Erythroblast (primary cell): ENCODE results near the gene PAQR4.

Experiments
- GATA1 ChIP-seq: IDR thresholded peaks from 2 replicates; pipeline ENCODE4 v1.6.1; 2011; ENCODE audit warnings: low read depth, mild to moderate bottlenecking, control low read depth, low read length, moderate library complexity
- POLR2A ChIP-seq: IDR thresholded peaks from 2 replicates; pipeline ENCODE4 v1.6.1; 2011; ENCODE audit warnings: mild to moderate bottlenecking, low read length

DNA sequence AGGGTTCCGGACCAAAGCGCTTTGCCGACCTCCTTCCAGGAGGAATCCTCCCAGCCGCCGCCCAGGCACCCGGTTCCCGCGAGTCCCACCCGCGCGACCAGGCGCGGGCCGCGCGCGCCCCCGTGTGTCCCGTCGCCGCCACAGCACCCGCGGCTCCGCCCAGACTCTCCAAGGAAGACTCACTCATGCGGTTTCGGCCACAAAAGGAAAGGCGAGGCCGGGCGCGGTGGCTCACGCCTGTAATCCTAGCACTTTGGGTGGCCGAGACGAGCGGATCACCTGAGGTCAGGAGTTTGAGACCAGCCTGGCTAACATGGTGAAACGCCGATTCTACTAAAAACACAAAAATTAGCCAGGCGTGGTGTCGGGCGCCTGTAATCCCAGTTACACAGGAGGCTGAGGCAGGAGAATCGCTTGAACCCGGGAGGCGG lies 14.6 kb downstream of the PAQR4 start:
- TF ChIP-seq POLR2A (no peak), GATA1 (no peak)
